SK-N-SH treated with all-trans-retinoic acid at 6 μM for 48 hours (cell line): ENCODE data around the gene KCNC4.

Experiments
- ARNTL ChIP-seq: fragments of 450-650 bp; formaldehyde crosslinking; IDR thresholded peaks from 2 replicates; pipeline ENCODE4 v1.5.0; 2020; ENCODE audit warnings: low read depth, mild to moderate bottlenecking, moderate library complexity, borderline replicate concordance
- CREB5 ChIP-seq: fragments of 250-450 bp; sonication (Bioruptor Pico); IDR thresholded peaks from 2 replicates; pipeline ENCODE4 v1.5.1; 2020; ENCODE audit warnings: low read depth, mild to moderate bottlenecking, moderate library complexity
- CSDC2 ChIP-seq: fragments of 250-450 bp; sonication (Bioruptor Pico); IDR thresholded peaks from 2 replicates; pipeline ENCODE4 v1.5.0; 2020; ENCODE audit warnings: mild to moderate bottlenecking, moderate library complexity
- GLIS3 ChIP-seq: fragments of 250-450 bp; sonication (Bioruptor Pico); IDR thresholded peaks from 2 replicates; pipeline ENCODE4 v1.5.0; 2020; ENCODE audit warnings: mild to moderate bottlenecking, moderate library complexity
- PATZ1 ChIP-seq: fragments of 250-450 bp; sonication (Bioruptor Pico); IDR thresholded peaks from 2 replicates; pipeline ENCODE4 v1.8.0; 2020; ENCODE audit warnings: mild to moderate bottlenecking, moderate library complexity, borderline replicate concordance
- RARB ChIP-seq: fragments of 250-450 bp; sonication (Bioruptor Pico); IDR thresholded peaks from 2 replicates; pipeline ENCODE4 v1.8.0; 2021; ENCODE audit warnings: mild to moderate bottlenecking, moderate library complexity
- ZFP30 ChIP-seq: fragments of 450-650 bp; formaldehyde crosslinking; IDR thresholded peaks from 2 replicates; pipeline ENCODE4 v1.5.0; 2022; ENCODE audit warnings: mild to moderate bottlenecking, moderate library complexity

GRCh38 chr1:110200666-110201065 is 9.4 kb upstream of the KCNC4 start:
- TF ChIP-seq ARNTL: no peak
- TF ChIP-seq PATZ1 (CRISPR knock-in tag): no peak
- TF ChIP-seq GLIS3: no peak
- no peak for TF ChIP-seq ZFP30 (CRISPR knock-in tag)
- TF ChIP-seq CREB5 (CRISPR knock-in tag): no peak
- no peak for TF ChIP-seq RARB (CRISPR knock-in tag)
- TF ChIP-seq CSDC2: no peak
